T-helper 17 cell (primary cell): ENCODE results near the gene ANXA11. TPM values are rescaled to one million over a fixed set of nuclear protein-coding genes. Genes with fewer than 3 reads are reported as not detected.
"Not testable (repeated sequence)": the region's sequence is repeated elsewhere in the genome, so short reads cannot be mapped to it uniquely, and the experiment has no call there.

Experiments
- ATAC-seq: fragments of 150-1000 bp; cut with Tn5 transposase; 2 replicates; pipeline ENCODE4 v1.10.0; 2021; ENCODE audit warnings: mild to moderate bottlenecking, moderate library complexity
- DNase-seq, 3 donors: peaks; one replicate each; pipeline versions ENCODE4 v3.0.0 to v3.0.0-alpha.2; 2020 to 2021
- H3K9me3 ChIP-seq: one replicate; pipeline ENCODE4 v1.7.0; 2013; ENCODE audit warnings: low read length, mild to moderate bottlenecking; ENCODE audit not compliant: control insufficient read depth, poor library complexity, severe bottlenecking
- H3K27ac Mint-ChIP-seq: one replicate; pipeline ENCODE4 v1.8.0; 2022; ENCODE audit warnings: mild to moderate bottlenecking, moderate library complexity, mixed read lengths
- H3K27me3 Mint-ChIP-seq: one replicate; pipeline ENCODE4 v1.8.0; 2022; ENCODE audit warnings: mixed read lengths
- H3K36me3 Mint-ChIP-seq: one replicate; pipeline ENCODE4 v1.8.0; 2022; ENCODE audit warnings: low read depth, mixed read lengths
- H3K4me1 Mint-ChIP-seq: one replicate; pipeline ENCODE4 v1.8.0; 2022; ENCODE audit warnings: mild to moderate bottlenecking, mixed read lengths
- H3K4me3 Mint-ChIP-seq: one replicate; pipeline ENCODE4 v1.8.0; 2022; ENCODE audit warnings: mild to moderate bottlenecking, moderate library complexity, mixed read lengths
- total RNA-seq, 4 donors: library from RNA in 2 of 4; stranded (reverse) in 2 of 4; gene quantifications; one replicate each; pipeline ENCODE4 v1.2.3 and lab custom pipeline; 2022 to 2026

ANXA11 gene
- total RNA-seq, 2 donors from 2014 or later = 199 to 209 TPM

GRCh38 chr10:80203835-80204676 is 1.3 kb downstream of the ANXA11 start:
- Mint-ChIP-seq H3K27ac (peak overlapping the region; percentile 93), H3K27me3 (no peaks in the 10 kb centered on the region), H3K4me1 (peaks cover 49% of the 10 kb centered on the region), H3K36me3 (peaks cover 9% of the 10 kb centered on the region), H3K4me3 (peak overlapping the region; percentile 88)
- H3K9me3 ChIP-seq = no peaks in the 10 kb centered on the region
- no peak for ATAC-seq
- no peak for DNase-seq

GRCh38 chr10:80202934-80203834 is 2.2 kb downstream of the ANXA11 start:
- no peaks in the 10 kb centered on the region for H3K9me3 ChIP-seq
- Mint-ChIP-seq H3K27ac (peak overlapping the region; percentile 93), H3K36me3 (peaks cover 9% of the 10 kb centered on the region), H3K4me3 (peak overlapping the region; percentile 88), H3K27me3 (no peaks in the 10 kb centered on the region), H3K4me1 (peaks cover 54% of the 10 kb centered on the region)
- DNase-seq (peak in 2 of 3 donors; percentile 48 to 50), ATAC-seq (peak; percentile 71)

- Mint-ChIP-seq H3K4me3 (peak overlapping the region; percentile 88), H3K4me1 (peaks cover 54% of the 10 kb centered on the region), H3K27ac (peak overlapping the region; percentile 93)
- H3K36me3 Mint-ChIP-seq, ATAC-seq, H3K9me3 ChIP-seq, H3K27me3 Mint-ChIP-seq, DNase-seq: not testable (repeated sequence)
Measured at GRCh38 chr10:80202530-80202929, 2.8 kb downstream of the ANXA11 start.

- Mint-ChIP-seq H3K4me1 (peaks cover 62% of the 10 kb centered on the region), H3K27ac (peak overlapping the region; percentile 93), H3K27me3 (no peaks in the 10 kb centered on the region), H3K36me3 (peaks cover 9% of the 10 kb centered on the region), H3K4me3 (peak overlapping the region; percentile 88)
- DNase-seq = no peak
- ATAC-seq = no peak
- H3K9me3 ChIP-seq = no peaks in the 10 kb centered on the region
Measured at GRCh38 chr10:80201608-80202141, 3.7 kb downstream of the ANXA11 start.

GRCh38 chr10:80200687-80201086 is 4.7 kb downstream of the ANXA11 start:
- H3K27me3 Mint-ChIP-seq = no peaks in the 10 kb centered on the region
- H3K36me3 Mint-ChIP-seq = peaks cover 9% of the 10 kb centered on the region
- no peak for DNase-seq
- no peak for ATAC-seq
- H3K9me3 ChIP-seq = no peaks in the 10 kb centered on the region
- H3K4me3 Mint-ChIP-seq = peak overlapping the region; percentile 88
- no peak overlapping the region for H3K27ac Mint-ChIP-seq
- H3K4me1 Mint-ChIP-seq = peaks cover 67% of the 10 kb centered on the region

- no peak overlapping the region for H3K4me3 Mint-ChIP-seq
- DNase-seq (no peak), ATAC-seq (no peak)
- no peak overlapping the region for H3K27ac Mint-ChIP-seq
- no peaks in the 10 kb centered on the region for H3K27me3 Mint-ChIP-seq
- peaks cover 71% of the 10 kb centered on the region for H3K4me1 Mint-ChIP-seq
- H3K9me3 ChIP-seq = no peaks in the 10 kb centered on the region
- H3K36me3 Mint-ChIP-seq = peaks cover 10% of the 10 kb centered on the region
Measured at GRCh38 chr10:80200259-80200658, 5.1 kb downstream of the ANXA11 start.

- no peak overlapping the region for H3K27ac Mint-ChIP-seq
- no peak overlapping the region for H3K4me3 Mint-ChIP-seq
- DNase-seq (no peak), ATAC-seq (no peak)
- H3K27me3 Mint-ChIP-seq = no peaks in the 10 kb centered on the region
- no peaks in the 10 kb centered on the region for H3K9me3 ChIP-seq
- peaks cover 75% of the 10 kb centered on the region for H3K4me1 Mint-ChIP-seq
- H3K36me3 Mint-ChIP-seq = peaks cover 10% of the 10 kb centered on the region
Measured at GRCh38 chr10:80199828-80200227, 5.5 kb downstream of the ANXA11 start.

- Mint-ChIP-seq H3K4me1 (peaks cover 66% of the 10 kb centered on the region), H3K36me3 (peaks cover 10% of the 10 kb centered on the region), H3K27me3 (no peaks in the 10 kb centered on the region), H3K27ac (peak overlapping the region; percentile 86), H3K4me3 (peak overlapping the region; percentile 70)
- DNase-seq (no peak), ATAC-seq (no peak)
- H3K9me3 ChIP-seq = no peaks in the 10 kb centered on the region
Measured at GRCh38 chr10:80197972-80198916, 7.1 kb downstream of the ANXA11 start.

- Mint-ChIP-seq H3K4me3 (peak overlapping the region; percentile 63), H3K36me3 (peaks cover 10% of the 10 kb centered on the region), H3K4me1 (peaks cover 59% of the 10 kb centered on the region), H3K27ac (peak overlapping the region; percentile 86), H3K27me3 (no peaks in the 10 kb centered on the region)
- ATAC-seq (no peak), DNase-seq (no peak)
- no peaks in the 10 kb centered on the region for H3K9me3 ChIP-seq
Measured at GRCh38 chr10:80196950-80197315, 8.4 kb downstream of the ANXA11 start.

- H3K36me3 Mint-ChIP-seq = peaks cover 7% of the 10 kb centered on the region
- ATAC-seq (peak; percentile 93), DNase-seq (peak in 2 of 3 donors; percentile 20 to 42)
- H3K9me3 ChIP-seq = no peaks in the 10 kb centered on the region
- H3K27ac Mint-ChIP-seq = peak overlapping the region; percentile 86
- H3K4me3 Mint-ChIP-seq = peak overlapping the region; percentile 76
- H3K4me1 Mint-ChIP-seq = peaks cover 59% of the 10 kb centered on the region
- no peaks in the 10 kb centered on the region for H3K27me3 Mint-ChIP-seq
Measured at GRCh38 chr10:80196270-80196949, 8.9 kb downstream of the ANXA11 start.

- no peak for DNase-seq
- Mint-ChIP-seq H3K4me1 (peaks cover 49% of the 10 kb centered on the region), H3K27ac (peak overlapping the region; percentile 86), H3K36me3 (peaks cover 2% of the 10 kb centered on the region), H3K4me3 (peak overlapping the region; percentile 76), H3K27me3 (no peaks in the 10 kb centered on the region)
- ATAC-seq = no peak
- no peaks in the 10 kb centered on the region for H3K9me3 ChIP-seq
Measured at GRCh38 chr10:80195046-80195574, 10.2 kb downstream of the ANXA11 start.
